WI38 (cell line): ENCODE measurements around the gene ELOVL4.
A peak's percentile ranks its signal among the peaks of the same experiment; 100 is the strongest.

Source experiments
- H3K4me3 ChIP-seq: 2 replicates; pipeline ENCODE4 v1.5.1; 2011; ENCODE audit warnings: low read depth, mild to moderate bottlenecking, control low read depth, low read length
- TF ChIP-seq, protein P1 (sequence below): IDR thresholded peaks from 2 replicates; pipeline ENCODE4 v1.5.1; 2012; ENCODE audit warnings: low read depth, mild to moderate bottlenecking, control low read depth, low read length

ELOVL4 gene

DNA sequence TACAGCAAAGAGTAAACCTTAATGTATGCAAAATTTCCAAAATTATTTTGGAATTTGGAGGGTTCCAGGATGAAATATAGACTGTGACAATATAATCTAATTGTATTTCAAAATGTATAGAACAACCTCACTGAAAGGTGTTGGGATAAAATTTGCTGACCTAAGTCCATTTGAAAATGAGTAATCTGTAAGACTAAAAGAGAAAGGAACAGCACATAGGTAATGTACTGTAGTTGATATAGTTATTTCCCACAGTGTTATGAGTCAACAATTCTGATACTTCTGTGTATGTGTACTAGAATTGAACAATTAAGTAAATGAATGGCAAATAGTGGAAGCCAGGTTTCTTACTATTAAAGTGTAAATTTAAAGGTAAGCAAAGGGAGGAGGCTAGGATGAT lies 23.8 kb upstream of the ELOVL4 start:
- no peak overlapping the region for H3K4me3 ChIP-seq
- TF ChIP-seq, protein P1, sequence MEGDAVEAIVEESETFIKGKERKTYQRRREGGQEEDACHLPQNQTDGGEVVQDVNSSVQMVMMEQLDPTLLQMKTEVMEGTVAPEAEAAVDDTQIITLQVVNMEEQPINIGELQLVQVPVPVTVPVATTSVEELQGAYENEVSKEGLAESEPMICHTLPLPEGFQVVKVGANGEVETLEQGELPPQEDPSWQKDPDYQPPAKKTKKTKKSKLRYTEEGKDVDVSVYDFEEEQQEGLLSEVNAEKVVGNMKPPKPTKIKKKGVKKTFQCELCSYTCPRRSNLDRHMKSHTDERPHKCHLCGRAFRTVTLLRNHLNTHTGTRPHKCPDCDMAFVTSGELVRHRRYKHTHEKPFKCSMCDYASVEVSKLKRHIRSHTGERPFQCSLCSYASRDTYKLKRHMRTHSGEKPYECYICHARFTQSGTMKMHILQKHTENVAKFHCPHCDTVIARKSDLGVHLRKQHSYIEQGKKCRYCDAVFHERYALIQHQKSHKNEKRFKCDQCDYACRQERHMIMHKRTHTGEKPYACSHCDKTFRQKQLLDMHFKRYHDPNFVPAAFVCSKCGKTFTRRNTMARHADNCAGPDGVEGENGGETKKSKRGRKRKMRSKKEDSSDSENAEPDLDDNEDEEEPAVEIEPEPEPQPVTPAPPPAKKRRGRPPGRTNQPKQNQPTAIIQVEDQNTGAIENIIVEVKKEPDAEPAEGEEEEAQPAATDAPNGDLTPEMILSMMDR = no peak

DNA sequence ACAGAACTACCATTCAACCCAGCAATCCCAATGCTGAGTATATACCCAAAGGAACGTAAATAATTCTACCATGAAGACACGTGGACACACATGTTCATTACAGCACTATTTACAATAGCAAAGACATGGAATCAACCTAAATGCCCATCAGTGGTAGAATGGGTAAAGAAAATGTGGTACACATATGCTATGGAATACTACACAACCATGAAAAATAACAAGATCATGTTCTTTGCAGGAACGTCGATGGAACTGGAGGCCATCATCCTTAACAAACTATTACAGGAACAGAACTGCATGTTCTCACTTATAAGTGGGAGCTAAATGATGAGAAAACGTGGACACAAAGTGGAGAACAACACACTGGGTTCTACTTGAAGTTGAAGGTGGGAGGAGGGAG lies 22.4 kb upstream of the ELOVL4 start:
- no peak overlapping the region for H3K4me3 ChIP-seq
- TF ChIP-seq, protein P1 = no peak

DNA sequence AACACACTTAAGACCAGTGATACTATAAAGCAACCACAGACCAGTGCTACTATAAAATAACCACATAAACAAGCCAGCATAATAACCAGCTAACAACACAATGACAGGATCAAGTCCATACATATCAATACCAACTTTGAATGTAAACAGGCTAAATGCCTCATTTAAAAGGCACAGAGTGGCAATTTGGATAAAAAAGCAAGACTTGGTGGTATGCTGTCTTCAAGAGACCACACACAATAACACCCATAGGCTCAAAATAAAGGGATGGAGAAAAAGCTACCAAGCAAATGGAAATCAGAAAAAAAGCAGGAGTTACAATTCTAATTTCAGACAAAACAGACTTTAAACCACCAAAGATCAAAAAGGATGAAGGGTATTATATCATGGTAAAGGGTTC lies 19.8 kb upstream of the ELOVL4 start:
- TF ChIP-seq, protein P1 = no peak
- no peak overlapping the region for H3K4me3 ChIP-seq

DNA sequence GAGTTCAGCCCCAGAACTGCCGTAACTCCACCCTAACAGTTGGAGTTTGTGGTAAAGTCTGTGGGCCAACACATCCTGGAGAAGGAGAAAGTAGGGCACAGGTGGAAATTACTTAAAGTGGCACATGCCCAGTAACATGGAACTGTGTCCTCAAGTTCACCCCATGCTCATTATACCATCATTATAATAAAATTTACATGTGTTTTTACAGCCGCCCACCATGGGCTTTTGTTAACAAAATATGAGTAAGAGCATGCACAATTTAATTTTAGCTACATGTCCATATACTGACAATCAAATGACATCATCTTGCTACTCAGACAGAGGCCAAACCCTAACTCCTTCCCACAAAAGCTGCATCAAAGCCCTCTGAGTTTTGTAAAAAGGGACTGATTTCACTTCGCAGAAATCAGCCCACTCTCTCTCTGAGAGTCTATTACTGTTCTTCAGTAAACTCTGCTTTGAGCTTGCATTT lies 17.3 kb upstream of the ELOVL4 start:
- no peak overlapping the region for H3K4me3 ChIP-seq
- TF ChIP-seq, protein P1 = no peak

DNA sequence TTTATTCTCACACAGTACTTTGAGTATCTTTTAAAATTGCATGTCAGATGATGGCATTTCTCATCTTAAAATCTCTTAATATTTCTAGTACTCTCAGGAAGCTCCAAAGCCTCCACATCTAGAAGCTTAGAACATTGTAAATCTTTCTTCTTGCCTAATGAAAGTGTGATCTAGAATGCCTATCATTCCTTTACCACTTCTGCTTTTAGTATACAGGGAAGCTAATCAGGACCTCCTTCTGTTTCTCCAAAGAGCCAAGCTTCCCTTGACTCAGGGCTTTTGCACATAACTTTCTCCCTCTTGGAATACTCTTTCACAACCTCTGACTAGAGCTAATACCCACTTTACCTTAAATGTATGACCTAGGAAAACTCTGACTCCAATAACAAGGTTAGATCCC lies 7.5 kb upstream of the ELOVL4 start:
- no peak overlapping the region for H3K4me3 ChIP-seq
- TF ChIP-seq, protein P1 = no peak

DNA sequence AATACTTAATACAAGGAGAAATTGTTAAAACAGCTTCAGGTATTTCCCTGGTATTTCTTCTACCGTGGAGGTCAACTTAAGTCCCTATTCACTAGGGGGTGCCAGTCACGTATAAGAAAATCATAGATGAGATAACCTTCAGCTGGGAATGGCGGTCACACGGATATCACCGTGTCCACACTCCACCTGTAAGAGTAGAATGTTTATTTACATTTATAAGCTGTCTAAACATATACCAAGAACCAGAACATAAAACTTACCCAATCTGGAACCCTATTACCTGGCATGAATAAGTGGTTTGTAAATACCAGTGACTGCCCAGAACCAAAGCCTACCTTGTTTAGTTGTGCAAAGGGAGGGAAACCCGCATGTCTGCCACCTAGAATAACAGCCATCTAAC lies 1.9 kb upstream of the ELOVL4 start:
- TF ChIP-seq, protein P1 = no peak
- H3K4me3 ChIP-seq = no peak overlapping the region

DNA sequence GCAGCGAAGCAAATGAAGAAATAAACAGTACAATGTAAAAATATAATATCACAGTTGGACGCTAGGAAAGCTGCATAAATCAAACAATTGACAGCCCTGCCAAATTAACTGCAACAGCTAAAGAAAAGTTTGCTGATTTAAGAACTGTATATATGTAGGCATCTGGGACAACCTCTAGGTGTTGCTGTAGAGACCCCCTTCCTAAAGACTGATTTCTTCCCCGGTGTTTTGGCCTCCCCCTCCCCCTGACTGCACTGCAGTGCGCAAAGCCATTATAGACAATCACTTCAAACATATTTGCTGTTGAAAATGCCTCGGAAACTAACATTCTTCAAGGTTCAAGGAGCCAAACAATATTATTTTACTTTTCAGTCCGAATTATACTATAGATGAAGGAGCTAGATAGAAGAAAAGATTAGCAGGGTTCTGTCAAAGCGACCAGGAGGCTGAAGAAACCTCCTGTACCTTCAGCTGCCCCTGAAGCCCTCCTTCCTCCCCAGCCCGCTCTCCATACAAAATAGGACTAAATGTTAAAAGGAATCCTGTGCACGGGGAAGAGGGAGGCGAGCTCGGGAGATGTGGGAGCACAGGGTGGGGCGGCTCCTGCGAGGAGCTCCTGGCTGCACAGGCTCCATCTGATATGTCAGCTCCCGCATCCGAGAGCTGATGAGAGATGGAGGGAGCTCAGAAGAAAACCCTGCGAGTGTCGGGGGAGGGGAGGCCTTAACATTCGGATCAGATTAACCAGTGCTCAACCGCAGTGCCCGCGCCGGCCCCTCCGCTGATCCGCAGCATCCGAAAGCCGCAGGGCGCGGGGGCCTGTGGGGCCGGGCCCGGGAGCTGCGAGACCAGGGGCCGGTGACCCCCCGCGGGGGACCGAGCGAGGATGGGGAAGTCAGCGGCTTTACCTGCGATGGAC lies 822 bp downstream of the ELOVL4 start:
- TF ChIP-seq, protein P1 = 0 out of 2 replicates have a peak, but pooled peaks have one; percentile 8
- H3K4me3 ChIP-seq = peak overlapping the region; percentile 86
